SK-N-SH (cell line): ENCODE data around the gene ARHGEF7. TPM values are rescaled to one million over a fixed set of nuclear protein-coding genes. Genes with fewer than 3 reads are reported as not detected.

Source experiments
- CTCF ChIA-PET: fragments of 300-600, 350-600 bp; formaldehyde crosslinking; extraction: SDS; loops from one replicate; lab custom pipeline; 2021; lab: Yijun Ruan, JAX
- POLR2A ChIA-PET: fragments of 350-600 bp; sonication (Branson Sonifier 250); formaldehyde crosslinking; extraction: SDS; loops from one replicate; lab custom pipeline; 2020; ENCODE audit warnings: antibody characterized with exemption, inconsistent platforms; lab: Yijun Ruan, JAX
- DNase-seq: peaks from one replicate; pipeline ENCODE4 v3.0.0; 2012
- H2AFZ ChIP-seq: fragments of 200-600 bp; sonication (generic); 2 replicates; pipeline ENCODE4 v1.8.1; 2016; ENCODE audit warnings: antibody characterized with exemption, mild to moderate bottlenecking, low read depth
- H3F3A ChIP-seq: fragments of 200-600 bp; sonication (generic); replicated peaks from 2 replicates; pipeline ENCODE3; 2016; ENCODE audit warnings: antibody characterized with exemption, mild to moderate bottlenecking; ENCODE audit not compliant: insufficient read depth
- H3K27ac ChIP-seq, 2 experiments: fragments of 200-500 bp in 1 of 2; fragments of 200-600 bp in 1 of 2; sonication (Bioruptor generic) in 1 of 2; sonication (generic), shearing (Covaris generic) in 1 of 2; 2 replicates each; pipeline versions ENCODE4 v1.5.1 to v1.6.1; 2014 to 2016; ENCODE audit warnings: low read depth in 2 of 2, inconsistent platforms in 1 of 2, low read length in 1 of 2, mild to moderate bottlenecking in 1 of 2, mixed read lengths in 1 of 2
- H3K27me3 ChIP-seq: fragments of 200-600 bp; sonication (generic), shearing (Covaris generic); 2 replicates; pipeline ENCODE4 v1.6.1; 2016; ENCODE audit warnings: mixed run types; ENCODE audit not compliant: insufficient read depth
- H3K36me3 ChIP-seq, 2 experiments: fragments of 200-500 bp in 1 of 2; fragments of 200-600 bp in 1 of 2; sonication (Bioruptor generic) in 1 of 2; sonication (generic) in 1 of 2; replicated peaks in 1 of 2; 2 replicates each; pipeline versions ENCODE3 to v1.5.1; 2014 to 2016; ENCODE audit warnings: low read length in 1 of 2, mild to moderate bottlenecking in 1 of 2; ENCODE audit not compliant: insufficient read depth in 2 of 2, control insufficient read depth in 1 of 2
- H3K4me1 ChIP-seq, 2 experiments: fragments of 200-500 bp in 1 of 2; fragments of 200-600 bp in 1 of 2; sonication (Bioruptor generic) in 1 of 2; sonication (generic), shearing (Covaris generic) in 1 of 2; 2 replicates each; pipeline versions ENCODE4 v1.5.1 to v1.6.1; 2014 to 2016; ENCODE audit warnings: low read depth in 1 of 2, low read length in 1 of 2, mixed run types in 1 of 2; ENCODE audit not compliant: insufficient read depth in 2 of 2, control insufficient read depth in 1 of 2
- H3K4me2 ChIP-seq: fragments of 200-600 bp; sonication (generic), shearing (Covaris generic); 2 replicates; pipeline ENCODE4 v1.6.1; 2017; ENCODE audit warnings: mixed run types
- H3K4me3 ChIP-seq, 2 experiments: fragments of 200-500 bp in 1 of 2; fragments of 200-600 bp in 1 of 2; sonication (Bioruptor generic) in 1 of 2; sonication (generic), shearing (Covaris generic) in 1 of 2; 2 replicates each; pipeline versions ENCODE4 v1.5.1 to v1.8.1; 2014 to 2016; ENCODE audit warnings: low read depth in 2 of 2, inconsistent platforms in 1 of 2, low read length in 1 of 2, mild to moderate bottlenecking in 1 of 2, mixed read lengths in 1 of 2, moderate library complexity in 1 of 2
- H3K79me2 ChIP-seq: fragments of 200-600 bp; sonication (generic); 2 replicates; pipeline ENCODE4 v1.8.1; 2017; ENCODE audit warnings: mild to moderate bottlenecking; ENCODE audit not compliant: insufficient read depth
- H3K9ac ChIP-seq: fragments of 200-600 bp; sonication (generic); 2 replicates; pipeline ENCODE4 v1.6.1; 2017; ENCODE audit warnings: mixed run types
- H3K9me2 ChIP-seq: fragments of 200-600 bp; sonication (generic); 2 replicates; pipeline ENCODE4 v1.6.1; 2017; ENCODE audit warnings: mixed run types
- H3K9me3 ChIP-seq: fragments of 200-600 bp; sonication (generic); 2 replicates; pipeline ENCODE4 v1.6.1; 2017; ENCODE audit warnings: mixed run types, mild to moderate bottlenecking, moderate library complexity
- H4K20me1 ChIP-seq: fragments of 200-600 bp; sonication (generic); 2 replicates; pipeline ENCODE4 v1.6.1; 2017; ENCODE audit warnings: mild to moderate bottlenecking, mixed run types; ENCODE audit not compliant: insufficient read depth
- EP300 ChIP-seq, 2 experiments: IDR thresholded peaks; 2 replicates each; pipeline versions ENCODE4 v1.4.0 to v1.6.1; 2012; ENCODE audit warnings: borderline replicate concordance in 1 of 2, low read depth in 1 of 2, low read length in 1 of 2
- EZH2phosphoT487 ChIP-seq: fragments of 200-600 bp; sonication (generic); IDR thresholded peaks from 2 replicates; pipeline ENCODE4 v1.6.1; 2017; ENCODE audit warnings: low read depth, mixed run types, mild to moderate bottlenecking, antibody characterized with exemption, moderate library complexity, borderline replicate concordance
- GABPA ChIP-seq: IDR thresholded peaks from 2 replicates; pipeline ENCODE4 v1.4.0; 2012; ENCODE audit warnings: low read depth, mild to moderate bottlenecking
- GATA2 ChIP-seq: sonication (generic); formaldehyde crosslinking; IDR thresholded peaks from 2 replicates; pipeline ENCODE4 v1.5.0; 2020; ENCODE audit warnings: mild to moderate bottlenecking, missing genetic modification reagents
- JUND ChIP-seq: IDR thresholded peaks from 2 replicates; pipeline ENCODE4 v1.4.0; 2012
- NFIC ChIP-seq: IDR thresholded peaks from 2 replicates; pipeline ENCODE4 v1.4.0; 2012; ENCODE audit warnings: borderline replicate concordance
- RCOR1 ChIP-seq: fragments of 150-350 bp; IDR thresholded peaks from 2 replicates; pipeline ENCODE4 v1.6.1; 2017; ENCODE audit warnings: antibody characterized with exemption, low read length
- SIN3A ChIP-seq: IDR thresholded peaks from 2 replicates; pipeline ENCODE4 v1.6.1; 2012; ENCODE audit warnings: low read depth, mild to moderate bottlenecking, low read length, moderate library complexity, borderline replicate concordance
- SMC3 ChIP-seq: IDR thresholded peaks from 2 replicates; pipeline ENCODE4 v1.6.1; 2012; ENCODE audit warnings: low read depth, low read length, improper control_type of control experiment
- TAF1 ChIP-seq: IDR thresholded peaks from 2 replicates; pipeline ENCODE4 v1.6.1; 2012; ENCODE audit warnings: low read depth, mild to moderate bottlenecking, low read length, moderate library complexity, borderline replicate concordance
- WGBS: methylation state at CpG from one replicate; pipeline ENCODE4 v1.1.6; 2017; ENCODE audit warnings: low lambda C conversion rate; 5-methylcytosine and 5-hydroxymethylcytosine counted together
- polyA plus RNA-seq, 3 experiments: library from polyadenylated mRNA; depleted of rRNA; stranded (reverse); fragments of >200 nt; gene quantifications; 2 replicates each; pipeline ENCODE4 v1.2.3, GENCODE V29; 2012
- TF ChIP-seq, protein P1 (sequence below): fragments of 150-350 bp; IDR thresholded peaks from 2 replicates; pipeline ENCODE4 v1.6.1; 2017; ENCODE audit warnings: antibody characterized with exemption, low read length, low read depth, borderline replicate concordance
- TF ChIP-seq, protein P2 (sequence below): IDR thresholded peaks from 2 replicates; pipeline ENCODE4 v1.4.0; 2012; ENCODE audit warnings: low read depth
- TF ChIP-seq, protein P3 (sequence below): IDR thresholded peaks from 2 replicates; pipeline ENCODE4 v1.4.0; 2012; ENCODE audit warnings: low read depth, borderline replicate concordance
- TF ChIP-seq, protein P4 (sequence below): fragments of 200-600 bp; sonication (generic); IDR thresholded peaks from 2 replicates; pipeline ENCODE4 v1.6.1; 2017; ENCODE audit warnings: antibody characterized with exemption, mild to moderate bottlenecking, moderate library complexity

Gene ARHGEF7
- polyA plus RNA-seq, 1 of the 3 experiments (the other 2 are of a cell fraction), result 21.6 TPM

DNA sequence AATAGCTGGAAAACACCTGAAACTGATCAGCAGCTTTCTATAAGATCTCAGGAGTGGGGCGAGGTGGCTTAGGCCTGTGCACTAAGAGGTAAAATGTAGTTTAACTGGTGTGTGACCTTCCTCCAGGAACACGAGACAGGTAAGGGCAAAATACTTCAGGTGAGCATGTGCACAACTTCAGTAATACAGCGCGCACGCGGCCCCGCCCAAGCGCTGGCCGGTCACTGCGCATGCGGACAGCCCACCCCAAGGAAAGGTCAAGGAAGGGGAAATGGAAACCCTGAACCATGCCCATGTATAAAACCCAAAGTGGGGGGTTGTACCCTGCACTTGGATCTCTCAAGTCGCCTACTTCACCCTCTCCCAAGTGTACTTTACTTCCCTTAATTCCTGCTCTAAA lies 49.4 kb upstream of the ARHGEF7 start:
- TF ChIP-seq, protein P1, sequence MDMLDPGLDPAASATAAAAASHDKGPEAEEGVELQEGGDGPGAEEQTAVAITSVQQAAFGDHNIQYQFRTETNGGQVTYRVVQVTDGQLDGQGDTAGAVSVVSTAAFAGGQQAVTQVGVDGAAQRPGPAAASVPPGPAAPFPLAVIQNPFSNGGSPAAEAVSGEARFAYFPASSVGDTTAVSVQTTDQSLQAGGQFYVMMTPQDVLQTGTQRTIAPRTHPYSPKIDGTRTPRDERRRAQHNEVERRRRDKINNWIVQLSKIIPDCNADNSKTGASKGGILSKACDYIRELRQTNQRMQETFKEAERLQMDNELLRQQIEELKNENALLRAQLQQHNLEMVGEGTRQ, result no peak
- TF ChIP-seq GABPA (no peak), GATA2 (CRISPR knock-in tag) (no peak)
- TF ChIP-seq, protein P2, sequence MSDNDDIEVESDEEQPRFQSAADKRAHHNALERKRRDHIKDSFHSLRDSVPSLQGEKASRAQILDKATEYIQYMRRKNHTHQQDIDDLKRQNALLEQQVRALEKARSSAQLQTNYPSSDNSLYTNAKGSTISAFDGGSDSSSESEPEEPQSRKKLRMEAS, result no peak
- Histone ChIP-seq H3K27ac (no peak overlapping the region), H3K4me2 (no peak overlapping the region), H3F3A (no peaks in the 10 kb centered on the region), H3K9me2 (no peaks in the 10 kb centered on the region), H3K4me1 (peaks cover 0 to 5% of the 10 kb centered on the region in 2 experiments; a peak in 1 of 4 replicates), H3K9ac (no peak overlapping the region), H4K20me1 (no peaks in the 10 kb centered on the region), H3K4me3 (no peak overlapping the region), H3K36me3 (no peaks in the 10 kb centered on the region), H3K79me2 (no peaks in the 10 kb centered on the region), H3K9me3 (no peaks in the 10 kb centered on the region), H2AFZ (no peak overlapping the region), H3K27me3 (peaks cover 21% of the 10 kb centered on the region)
- DNase-seq, result no peak
- WGBS, result 55% methylated on average over 4 of the region's 12 CpGs
- CTCF ChIA-PET, result interaction anchor here (1.2 to 3.5 kb wide), 2 partner anchors 32 to 150 kb away, joined by 3 to 48 read pairs; no protein-coding TSS in a partner anchor
- POLR2A ChIA-PET, result no interaction called here

DNA sequence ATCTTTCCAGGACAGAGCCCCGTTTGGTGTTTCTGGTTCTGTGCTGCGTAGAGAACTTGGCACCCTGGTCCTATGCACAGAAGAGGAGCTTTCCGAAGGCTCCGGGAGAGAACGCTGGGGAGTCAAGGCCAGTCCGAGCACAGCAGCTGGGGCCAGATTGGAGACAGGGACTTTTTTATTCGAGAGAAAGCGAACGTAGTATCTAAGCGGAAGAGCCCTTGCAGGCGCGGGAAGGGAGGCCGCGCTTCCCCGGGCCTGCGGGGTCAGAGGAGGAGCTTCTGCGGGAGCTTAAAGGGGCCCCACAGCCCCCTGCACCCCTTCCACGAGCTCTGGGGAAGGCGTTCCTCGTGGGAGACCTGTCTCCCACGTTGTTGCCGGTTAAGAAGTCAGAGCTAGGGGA lies 48.6 kb upstream of the ARHGEF7 start:
- no peaks in the 10 kb centered on the region for H3K9me3 ChIP-seq
- no peaks in the 10 kb centered on the region for H3K36me3 ChIP-seq
- peak; percentile 27 for DNase-seq
- no peaks in the 10 kb centered on the region for H3K9me2 ChIP-seq
- WGBS, result 78% methylated on average over 20 of the region's 22 CpGs
- TF ChIP-seq RCOR1 (no peak), SIN3A (no peak), JUND (no peak)
- TF ChIP-seq, protein P3, sequence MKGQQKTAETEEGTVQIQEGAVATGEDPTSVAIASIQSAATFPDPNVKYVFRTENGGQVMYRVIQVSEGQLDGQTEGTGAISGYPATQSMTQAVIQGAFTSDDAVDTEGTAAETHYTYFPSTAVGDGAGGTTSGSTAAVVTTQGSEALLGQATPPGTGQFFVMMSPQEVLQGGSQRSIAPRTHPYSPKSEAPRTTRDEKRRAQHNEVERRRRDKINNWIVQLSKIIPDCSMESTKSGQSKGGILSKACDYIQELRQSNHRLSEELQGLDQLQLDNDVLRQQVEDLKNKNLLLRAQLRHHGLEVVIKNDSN, result no peak
- H3K9ac ChIP-seq, result no peak overlapping the region
- no peaks in the 10 kb centered on the region for H3K79me2 ChIP-seq
- CTCF ChIA-PET, result interaction anchor here (0.9 to 3.5 kb wide), 14 partner anchors 10 to 473 kb away, joined by 3 to 48 read pairs (median 6); no protein-coding TSS in a partner anchor
- H4K20me1 ChIP-seq, result no peaks in the 10 kb centered on the region
- H3K27ac ChIP-seq, result no peak overlapping the region
- H2AFZ ChIP-seq, result no peak overlapping the region
- H3K4me3 ChIP-seq, result no peak overlapping the region
- H3F3A ChIP-seq, result no peaks in the 10 kb centered on the region
- H3K4me2 ChIP-seq, result no peak overlapping the region
- H3K4me1 ChIP-seq, result peaks cover 0 to 5% of the 10 kb centered on the region in 2 experiments; a peak in 1 of 4 replicates
- peaks cover 21% of the 10 kb centered on the region for H3K27me3 ChIP-seq
- POLR2A ChIA-PET, result no interaction called here

DNA sequence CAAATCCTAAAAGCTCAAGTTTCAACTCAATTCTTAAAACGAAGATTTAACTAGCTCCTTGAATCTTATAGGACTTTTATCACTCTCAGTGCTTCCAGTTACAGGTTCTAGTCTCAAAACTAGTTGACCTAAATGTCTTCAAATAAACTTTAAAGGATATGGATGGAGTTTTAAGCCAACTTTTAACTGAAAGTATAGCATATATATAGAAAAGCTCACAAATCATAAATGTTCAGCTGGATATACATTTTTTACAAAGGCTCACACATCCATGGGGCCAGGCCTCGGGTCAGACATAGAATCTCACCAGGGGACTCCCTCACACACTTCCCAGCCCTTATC lies 47.1 kb upstream of the ARHGEF7 start:
- POLR2A ChIA-PET, result no interaction called here
- TF ChIP-seq, protein P3, result no peak
- TF ChIP-seq EP300 (IDR thresholded peaks at IDR 0.05; ENCODE audit: borderline replicate concordance in 1 of 2, low read depth in 1 of 2, low read length in 1 of 2), result no peak
- no peak for TF ChIP-seq SIN3A
- no peak for TF ChIP-seq EZH2phosphoT487
- TF ChIP-seq, protein P4, sequence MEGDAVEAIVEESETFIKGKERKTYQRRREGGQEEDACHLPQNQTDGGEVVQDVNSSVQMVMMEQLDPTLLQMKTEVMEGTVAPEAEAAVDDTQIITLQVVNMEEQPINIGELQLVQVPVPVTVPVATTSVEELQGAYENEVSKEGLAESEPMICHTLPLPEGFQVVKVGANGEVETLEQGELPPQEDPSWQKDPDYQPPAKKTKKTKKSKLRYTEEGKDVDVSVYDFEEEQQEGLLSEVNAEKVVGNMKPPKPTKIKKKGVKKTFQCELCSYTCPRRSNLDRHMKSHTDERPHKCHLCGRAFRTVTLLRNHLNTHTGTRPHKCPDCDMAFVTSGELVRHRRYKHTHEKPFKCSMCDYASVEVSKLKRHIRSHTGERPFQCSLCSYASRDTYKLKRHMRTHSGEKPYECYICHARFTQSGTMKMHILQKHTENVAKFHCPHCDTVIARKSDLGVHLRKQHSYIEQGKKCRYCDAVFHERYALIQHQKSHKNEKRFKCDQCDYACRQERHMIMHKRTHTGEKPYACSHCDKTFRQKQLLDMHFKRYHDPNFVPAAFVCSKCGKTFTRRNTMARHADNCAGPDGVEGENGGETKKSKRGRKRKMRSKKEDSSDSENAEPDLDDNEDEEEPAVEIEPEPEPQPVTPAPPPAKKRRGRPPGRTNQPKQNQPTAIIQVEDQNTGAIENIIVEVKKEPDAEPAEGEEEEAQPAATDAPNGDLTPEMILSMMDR, result no peak
- TF ChIP-seq TAF1, result no peak
- no peak for TF ChIP-seq SMC3
- no peak for TF ChIP-seq NFIC
- TF ChIP-seq, protein P2, result no peak
- TF ChIP-seq GABPA, result no peak

More for the DNA sequence above, 47.1 kb upstream of the ARHGEF7 start:
- Histone ChIP-seq H3K9ac (no peak overlapping the region), H2AFZ (no peak overlapping the region), H3K9me3 (no peaks in the 10 kb centered on the region), H3K36me3 (no peaks in the 10 kb centered on the region), H3K9me2 (no peaks in the 10 kb centered on the region), H3K27ac (no peak overlapping the region), H3K4me3 (peak overlapping the region in 1 of 2 experiments; percentile 62; a peak in 2 of 4 replicates), H3K4me2 (0 out of 2 replicates have a peak overlapping the region, but pooled peaks have one; percentile 88), H3F3A (no peaks in the 10 kb centered on the region), H3K79me2 (no peaks in the 10 kb centered on the region), H3K4me1 (peaks cover 0 to 5% of the 10 kb centered on the region in 2 experiments; a peak in 1 of 4 replicates), H4K20me1 (no peaks in the 10 kb centered on the region), H3K27me3 (peaks cover 21% of the 10 kb centered on the region)
- no peak for DNase-seq
- 0% methylated on average over 2 of the region's 2 CpGs for WGBS
- CTCF ChIA-PET, result interaction anchor here (0.6 to 3.5 kb wide), 56 partner anchors 9 to 509 kb away, joined by 3 to 48 read pairs (median 4); no protein-coding TSS in a partner anchor
